Breast epithelium (tissue), 4 donors: Measurements from ENCODE around the gene FDX2. TPM values are rescaled to one million over a fixed set of nuclear protein-coding genes. Genes with fewer than 3 reads are reported as not detected.

Experiments used
- DNase-seq, 2 donors: peaks; one replicate each; pipeline ENCODE4 v3.0.0-alpha.2; 2019; ENCODE audit warnings: low spot score in 2 of 2
- H3K27ac ChIP-seq, 2 donors: fragments of 200-600 bp; sonication (generic) in 1 of 2; one replicate each; pipeline ENCODE4 v1.5.1; 2016 to 2019; ENCODE audit warnings: mild to moderate bottlenecking in 1 of 2
- H3K27me3 ChIP-seq, 2 donors: fragments of 200-600 bp; sonication (generic) in 1 of 2; one replicate each; pipeline versions ENCODE4 v1.5.1 to v1.6.0; 2017 to 2019; ENCODE audit warnings: control low read depth in 1 of 2, mild to moderate bottlenecking in 1 of 2
- H3K36me3 ChIP-seq: fragments of 200-600 bp; one replicate; pipeline ENCODE4 v1.5.1; 2019
- H3K4me1 ChIP-seq, 2 donors: fragments of 200-600 bp; sonication (generic); one replicate each; pipeline ENCODE4 v1.5.1; 2016 to 2019; ENCODE audit warnings: control low read depth in 1 of 2
- H3K4me3 ChIP-seq, 3 donors: fragments of 200-600 bp; sonication (generic); 1 replicate in 2 of 3; 2 replicates in 1 of 3; pipeline ENCODE4 v1.5.1; 2016 to 2019; ENCODE audit warnings: mild to moderate bottlenecking in 3 of 3, moderate library complexity in 2 of 3
- H3K9me3 ChIP-seq, 2 donors: fragments of 200-600 bp; sonication (generic) in 1 of 2; one replicate each; pipeline ENCODE4 v1.5.1; 2016 to 2019; ENCODE audit warnings: control low read depth in 1 of 2
- POLR2A ChIP-seq: fragments of 450-650 bp; IDR thresholded peaks from one replicate; pipeline ENCODE4 v1.6.1; 2016; ENCODE audit warnings: antibody characterized with exemption, mild to moderate bottlenecking, moderate library complexity
- POLR2AphosphoS5 ChIP-seq, 3 donors: sonication (generic); formaldehyde crosslinking; IDR thresholded peaks; one replicate each; pipeline ENCODE4 v1.6.1; 2017; ENCODE audit warnings: antibody characterized with exemption in 3 of 3
- intact Hi-C: fragments of 100-400 bp; cut with DNase I; formaldehyde crosslinking; loops from one replicate; pipeline ENCODE4 v1.15.1; 2023; ENCODE audit warnings: low total_unique reads
- total RNA-seq, 3 donors: library from RNA; depleted of rRNA; stranded (reverse); fragments of >200 nt; gene quantifications; one replicate each; pipeline ENCODE4 v1.1.0, GENCODE V29; 2016
- TF ChIP-seq, protein P1 (sequence below), 3 donors: fragments of 450-650 bp; IDR thresholded peaks; one replicate each; pipeline ENCODE4 v1.5.1; 2016 to 2017; ENCODE audit warnings: antibody characterized with exemption in 3 of 3, mild to moderate bottlenecking in 3 of 3, moderate library complexity in 3 of 3

The FDX2 gene
- total RNA-seq, 3 donors from 2014 or later = 14.7 to 19.9 (median 15.7) TPM

DNA sequence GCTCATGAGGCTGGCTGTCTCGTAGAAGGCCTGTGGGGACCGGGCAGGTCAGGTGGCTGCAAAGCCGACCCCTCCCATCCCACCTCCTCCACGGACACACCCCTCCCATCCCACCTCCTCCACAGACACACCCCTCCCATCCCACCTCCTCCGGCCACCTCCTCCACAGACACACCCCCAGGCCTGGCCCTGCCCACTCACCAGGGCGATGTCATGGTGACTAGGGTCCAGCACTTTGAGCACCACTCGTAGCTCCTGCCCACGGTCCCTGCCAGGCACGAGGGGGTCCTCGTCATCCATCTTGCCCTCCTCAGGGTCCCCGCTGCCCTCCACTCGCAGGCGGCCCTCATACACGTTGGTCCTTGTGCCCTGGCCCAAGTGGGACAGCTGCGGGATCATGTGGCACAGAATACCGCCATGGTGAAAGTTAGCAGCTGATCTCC lies 45.8 kb upstream of the FDX2 start:
- DNase-seq = no peak
- no peak for TF ChIP-seq POLR2A
- no peak for TF ChIP-seq POLR2AphosphoS5 (IDR thresholded peaks at IDR 0.05)
- TF ChIP-seq, protein P1, sequence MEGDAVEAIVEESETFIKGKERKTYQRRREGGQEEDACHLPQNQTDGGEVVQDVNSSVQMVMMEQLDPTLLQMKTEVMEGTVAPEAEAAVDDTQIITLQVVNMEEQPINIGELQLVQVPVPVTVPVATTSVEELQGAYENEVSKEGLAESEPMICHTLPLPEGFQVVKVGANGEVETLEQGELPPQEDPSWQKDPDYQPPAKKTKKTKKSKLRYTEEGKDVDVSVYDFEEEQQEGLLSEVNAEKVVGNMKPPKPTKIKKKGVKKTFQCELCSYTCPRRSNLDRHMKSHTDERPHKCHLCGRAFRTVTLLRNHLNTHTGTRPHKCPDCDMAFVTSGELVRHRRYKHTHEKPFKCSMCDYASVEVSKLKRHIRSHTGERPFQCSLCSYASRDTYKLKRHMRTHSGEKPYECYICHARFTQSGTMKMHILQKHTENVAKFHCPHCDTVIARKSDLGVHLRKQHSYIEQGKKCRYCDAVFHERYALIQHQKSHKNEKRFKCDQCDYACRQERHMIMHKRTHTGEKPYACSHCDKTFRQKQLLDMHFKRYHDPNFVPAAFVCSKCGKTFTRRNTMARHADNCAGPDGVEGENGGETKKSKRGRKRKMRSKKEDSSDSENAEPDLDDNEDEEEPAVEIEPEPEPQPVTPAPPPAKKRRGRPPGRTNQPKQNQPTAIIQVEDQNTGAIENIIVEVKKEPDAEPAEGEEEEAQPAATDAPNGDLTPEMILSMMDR (IDR thresholded peaks at IDR 0.05) = no peak

DNA sequence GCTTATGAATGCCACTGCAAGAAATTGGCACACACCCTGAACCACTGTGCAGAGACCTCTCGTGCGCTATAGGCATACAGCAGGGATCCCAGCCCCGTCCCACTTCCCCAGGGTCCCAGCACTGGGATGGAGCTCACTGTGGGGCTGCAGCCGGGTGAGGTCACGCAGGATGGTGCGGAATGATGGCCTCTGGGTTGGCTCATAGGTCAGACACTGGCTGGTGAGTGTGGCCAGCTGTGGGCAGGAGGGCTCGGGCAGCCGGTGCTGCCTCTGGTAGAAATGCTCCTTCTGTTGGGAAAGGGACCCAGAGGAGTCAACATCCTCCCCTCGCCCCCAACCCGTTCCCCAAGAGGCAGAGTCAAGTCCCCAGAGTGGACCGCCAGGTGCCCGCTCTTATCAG lies 40.6 kb upstream of the FDX2 start:
- intact Hi-C loops = no loop called here
- Histone ChIP-seq H3K9me3 (no peaks in the 10 kb centered on the region), H3K36me3 (no peaks in the 10 kb centered on the region), H3K4me3 (no peak overlapping the region), H3K27me3 (no peaks in the 10 kb centered on the region), H3K27ac (no peak overlapping the region), H3K4me1 (no peaks in the 10 kb centered on the region)
- TF ChIP-seq POLR2A = no peak
- TF ChIP-seq, protein P1 (IDR thresholded peaks at IDR 0.05) = no peak
- TF ChIP-seq POLR2AphosphoS5 (IDR thresholded peaks at IDR 0.05) = no peak
- DNase-seq = no peak

More for the DNA sequence above, 45.8 kb upstream of the FDX2 start:
- Histone ChIP-seq H3K27ac (no peak overlapping the region), H3K4me1 (no peaks in the 10 kb centered on the region), H3K36me3 (peaks cover 6% of the 10 kb centered on the region), H3K27me3 (no peaks in the 10 kb centered on the region), H3K4me3 (no peak overlapping the region), H3K9me3 (no peaks in the 10 kb centered on the region)
- intact Hi-C loops = no loop called here

DNA sequence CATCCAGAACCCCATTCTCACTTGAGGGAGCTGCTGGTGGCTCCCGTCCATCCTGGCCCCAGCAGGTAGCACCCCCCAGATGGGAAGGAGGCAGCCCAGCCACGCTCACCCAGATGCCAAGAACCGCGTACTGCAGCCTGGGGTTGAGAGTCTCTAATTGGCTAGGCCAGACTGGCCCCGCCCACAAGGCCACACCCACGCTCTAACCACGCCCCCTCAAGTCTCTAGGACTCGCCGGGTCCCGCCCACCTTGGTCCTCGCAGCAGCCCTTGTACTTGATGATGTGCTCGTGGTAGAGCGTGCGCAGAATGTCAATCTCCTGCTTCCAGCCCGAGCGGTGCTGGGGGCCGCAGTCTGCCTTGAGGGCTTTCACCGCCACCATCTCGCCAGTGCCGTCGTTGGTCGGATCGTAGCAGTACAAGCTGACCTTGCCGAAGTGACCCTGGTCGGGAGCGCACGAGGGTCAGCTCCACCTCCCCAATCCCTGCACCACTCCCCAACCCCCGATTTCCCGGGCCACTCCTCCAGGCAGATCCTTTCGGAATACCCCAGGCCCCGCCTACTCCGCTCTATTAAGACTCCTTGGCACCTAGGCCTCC lies 38.1 kb upstream of the FDX2 start:
- TF ChIP-seq POLR2A (no peak), POLR2AphosphoS5 (IDR thresholded peaks at IDR 0.05) (no peak)
- TF ChIP-seq, protein P1 (IDR thresholded peaks at IDR 0.05) = no peak
- H3K4me3 ChIP-seq = no peak overlapping the region
- H3K27ac ChIP-seq = peak overlapping the region in 1 of 2 donors; percentile 58
- no peaks in the 10 kb centered on the region for H3K36me3 ChIP-seq
- H3K27me3 ChIP-seq = no peaks in the 10 kb centered on the region
- DNase-seq = no peak
- no peaks in the 10 kb centered on the region for H3K9me3 ChIP-seq
- intact Hi-C loops = no loop called here
- H3K4me1 ChIP-seq = no peaks in the 10 kb centered on the region

DNA sequence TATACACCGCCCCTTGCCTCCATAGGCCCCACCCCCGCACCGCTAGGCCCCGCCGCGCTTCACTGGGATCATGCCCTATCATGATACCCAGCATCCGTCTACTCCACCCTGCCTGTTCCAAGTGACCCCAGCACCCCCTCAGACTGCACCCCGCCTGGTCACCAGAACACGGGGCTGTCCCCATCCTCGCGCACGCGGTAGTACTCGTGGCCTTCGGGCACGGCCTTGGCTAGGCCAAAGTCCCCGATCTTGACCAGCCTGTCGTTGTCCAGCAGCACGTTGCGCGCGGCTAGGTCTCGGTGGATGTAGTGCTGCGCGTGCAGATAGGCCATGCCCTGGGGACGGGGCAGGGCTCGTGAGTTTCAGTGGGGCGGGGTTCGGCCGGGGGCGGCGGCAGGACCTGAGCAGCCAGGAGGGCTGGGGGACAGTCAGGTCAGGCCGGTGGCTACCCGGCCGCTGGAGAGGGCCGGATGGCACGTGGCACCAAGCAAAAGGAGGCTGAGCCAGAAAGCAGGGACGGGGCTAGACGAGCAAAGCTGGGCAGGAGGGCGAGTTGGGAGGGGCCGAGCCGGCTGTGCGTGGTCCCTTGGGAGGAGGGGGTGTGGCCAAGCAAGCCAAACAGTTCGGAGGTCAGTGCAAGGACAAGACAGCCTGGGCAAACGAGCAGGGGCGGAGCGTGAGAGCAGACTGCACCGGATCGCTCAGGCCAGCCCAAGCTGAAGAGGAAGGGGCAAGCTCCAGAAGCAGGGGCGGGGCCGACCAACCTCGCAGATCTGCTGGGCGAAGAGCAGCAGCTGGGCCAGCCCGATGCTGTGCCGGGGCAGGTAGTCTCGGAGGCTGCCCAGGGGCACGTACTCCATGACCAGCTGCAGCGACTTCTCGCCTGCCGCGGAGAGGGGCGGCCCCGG lies 37.2 kb upstream of the FDX2 start:
- intact Hi-C loops = no loop called here
- Histone ChIP-seq H3K9me3 (no peaks in the 10 kb centered on the region), H3K36me3 (no peaks in the 10 kb centered on the region), H3K4me1 (no peaks in the 10 kb centered on the region), H3K27me3 (no peaks in the 10 kb centered on the region), H3K4me3 (no peak overlapping the region), H3K27ac (peak overlapping the region in 1 of 2 donors; percentile 58)
- DNase-seq = no peak
- TF ChIP-seq POLR2A (no peak), POLR2AphosphoS5 (IDR thresholded peaks at IDR 0.05) (no peak)
- TF ChIP-seq, protein P1 (IDR thresholded peaks at IDR 0.05) = no peak

DNA sequence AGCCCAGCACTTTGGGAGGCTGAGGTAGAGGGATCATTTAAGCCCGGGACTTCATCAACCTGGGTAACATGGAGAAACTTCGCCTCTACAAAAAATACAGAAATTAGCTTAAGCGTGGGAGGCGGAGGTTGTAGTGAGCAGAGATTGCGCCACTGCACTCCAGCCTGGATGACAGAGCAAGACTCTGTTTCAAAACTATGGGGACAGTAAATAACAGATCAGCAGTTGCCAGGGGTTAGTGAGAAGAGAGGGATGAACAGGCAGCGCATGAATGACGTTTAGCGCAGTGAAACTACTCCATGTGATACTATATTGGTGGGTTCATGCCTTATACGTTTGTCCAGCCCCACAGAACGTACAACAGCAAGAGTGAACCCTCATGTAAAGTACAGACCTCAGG lies 30.7 kb upstream of the FDX2 start:
- TF ChIP-seq POLR2AphosphoS5 (IDR thresholded peaks at IDR 0.05) = no peak
- TF ChIP-seq, protein P1 (IDR thresholded peaks at IDR 0.05) = no peak
- no peak for TF ChIP-seq POLR2A
- DNase-seq = no peak
- Histone ChIP-seq H3K27me3 (no peaks in the 10 kb centered on the region), H3K4me3 (no peak overlapping the region), H3K27ac (peak overlapping the region in 1 of 2 donors; percentile 26), H3K9me3 (no peaks in the 10 kb centered on the region), H3K36me3 (no peaks in the 10 kb centered on the region), H3K4me1 (no peaks in the 10 kb centered on the region)
- intact Hi-C loops = no loop called here
